ENCODE measurements around the gene PRKG2. TPM values are rescaled to one million over a fixed set of nuclear protein-coding genes. Genes with fewer than 3 reads are reported as not detected.

PRKG2 gene
- total and polyA plus RNA-seq, 2 donors: 0.84 to 3.0 TPM

DNA sequence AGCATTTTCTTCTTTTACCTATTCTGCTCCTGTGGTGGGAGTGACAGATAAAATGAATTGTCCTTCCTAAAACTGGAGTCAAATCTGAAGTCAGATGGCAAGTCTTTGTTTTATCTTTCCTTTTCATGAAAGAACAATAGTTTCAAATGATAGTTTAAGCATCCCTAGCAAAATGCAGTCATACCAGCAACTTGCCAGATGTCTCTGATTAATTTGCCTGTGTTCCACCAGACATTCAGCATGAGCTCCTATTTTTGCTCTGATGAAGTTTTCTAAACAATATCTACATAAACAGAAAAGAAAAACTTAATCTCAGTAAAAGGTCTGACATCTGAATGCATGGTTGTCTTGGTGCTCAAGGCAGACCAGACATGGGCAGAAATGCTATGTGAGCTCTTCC, 15.2 kb downstream of the PRKG2 start:
- H3K27me3 ChIP-seq (ENCODE audit: control insufficient read depth in 2 of 2, insufficient read depth in 1 of 2, low read length in 1 of 2): no peaks in the 10 kb centered on the region
- H3K4me1 ChIP-seq (ENCODE audit: control insufficient read depth in 2 of 2, insufficient read depth in 2 of 2, low read length in 2 of 2): no peaks in the 10 kb centered on the region
- no peak overlapping the region for H3K27ac ChIP-seq (ENCODE audit: low read depth in 1 of 2, low read length in 1 of 2)
- H3K36me3 ChIP-seq (ENCODE audit: control insufficient read depth in 2 of 2, insufficient read depth in 2 of 2, low read length in 1 of 2): no peaks in the 10 kb centered on the region
- no peak for DNase-seq (ENCODE audit: low read depth in 6 of 9, low spot score in 9 of 9)
- H3K4me3 ChIP-seq (ENCODE audit: low read length in 2 of 2): no peak overlapping the region
- no peaks in the 10 kb centered on the region for H3K9me3 ChIP-seq (ENCODE audit: control insufficient read depth in 2 of 2, insufficient read depth in 1 of 2, low read length in 1 of 2)

DNA sequence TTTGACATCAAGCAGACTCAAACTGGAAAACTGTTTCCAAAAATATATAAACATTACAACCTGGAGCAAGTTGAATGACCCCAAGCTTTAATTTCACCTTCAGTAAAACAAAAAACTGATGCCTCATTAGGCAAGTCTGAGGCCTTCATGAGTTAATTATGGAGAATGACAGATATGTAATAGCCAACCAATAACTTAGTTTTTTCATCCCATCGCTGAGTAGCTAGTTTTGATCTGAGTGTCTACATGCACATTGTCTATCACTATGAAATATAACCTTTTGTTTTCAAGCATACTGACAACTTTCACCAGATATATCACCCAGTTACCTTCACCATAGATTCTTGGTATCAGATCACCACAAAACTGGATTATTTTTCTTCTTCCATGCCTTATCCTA, 16.4 kb downstream of the PRKG2 start:
- 95% methylated on average over 1 of the region's 1 CpG for WGBS
- no peak for DNase-seq (ENCODE audit: low read depth in 6 of 9, low spot score in 9 of 9)
- Histone ChIP-seq H3K36me3 (ENCODE audit: control insufficient read depth in 2 of 2, insufficient read depth in 2 of 2, low read length in 1 of 2) (no peaks in the 10 kb centered on the region), H3K9me3 (ENCODE audit: control insufficient read depth in 2 of 2, insufficient read depth in 1 of 2, low read length in 1 of 2) (no peaks in the 10 kb centered on the region), H3K27ac (ENCODE audit: low read depth in 1 of 2, low read length in 1 of 2) (no peak overlapping the region), H3K4me3 (ENCODE audit: low read length in 2 of 2) (no peak overlapping the region), H3K4me1 (ENCODE audit: control insufficient read depth in 2 of 2, insufficient read depth in 2 of 2, low read length in 2 of 2) (no peaks in the 10 kb centered on the region), H3K27me3 (ENCODE audit: control insufficient read depth in 2 of 2, insufficient read depth in 1 of 2, low read length in 1 of 2) (no peaks in the 10 kb centered on the region)

DNA sequence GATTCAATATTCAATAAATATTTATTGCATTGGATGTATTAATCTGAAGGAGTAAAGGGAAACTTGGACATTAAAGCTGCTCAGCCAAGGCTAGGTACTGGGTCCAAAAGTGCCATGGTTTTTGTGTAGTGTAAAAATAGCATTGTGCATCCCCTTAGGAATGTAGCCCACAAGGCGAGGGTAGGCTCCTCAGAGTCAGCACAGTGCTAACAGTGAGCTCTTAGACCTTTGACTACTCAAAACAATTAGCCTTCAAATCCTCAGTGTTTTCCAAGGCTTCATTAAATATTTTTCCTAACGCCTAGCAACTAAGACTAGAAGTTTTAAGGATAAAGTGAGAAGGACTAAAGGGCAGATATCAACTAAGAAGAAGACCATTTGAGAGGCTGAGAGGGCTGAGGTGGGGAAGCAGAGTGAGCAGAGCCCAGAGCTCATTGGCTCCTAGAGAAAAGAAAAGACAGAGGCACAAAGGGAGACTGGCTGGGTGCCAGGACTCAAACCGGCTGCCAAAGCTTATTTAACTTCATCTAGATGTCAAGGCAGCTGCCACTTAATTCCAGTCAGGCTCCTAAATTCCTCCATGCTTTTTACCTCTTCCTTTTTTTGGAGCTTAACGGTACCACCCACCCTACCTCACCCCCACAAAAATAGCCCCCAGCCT, 17.0 kb downstream of the PRKG2 start:
- DNase-seq (ENCODE audit: low read depth in 6 of 9, low spot score in 9 of 9): no peak
- Histone ChIP-seq H3K9me3 (ENCODE audit: control insufficient read depth in 2 of 2, insufficient read depth in 1 of 2, low read length in 1 of 2) (no peaks in the 10 kb centered on the region), H3K4me3 (ENCODE audit: low read length in 2 of 2) (no peak overlapping the region), H3K27me3 (ENCODE audit: control insufficient read depth in 2 of 2, insufficient read depth in 1 of 2, low read length in 1 of 2) (no peaks in the 10 kb centered on the region), H3K36me3 (ENCODE audit: control insufficient read depth in 2 of 2, insufficient read depth in 2 of 2, low read length in 1 of 2) (no peaks in the 10 kb centered on the region), H3K27ac (ENCODE audit: low read depth in 1 of 2, low read length in 1 of 2) (no peak overlapping the region), H3K4me1 (ENCODE audit: control insufficient read depth in 2 of 2, insufficient read depth in 2 of 2, low read length in 2 of 2) (no peaks in the 10 kb centered on the region)
- WGBS: 78% methylated on average over 4 of the region's 4 CpGs

DNA sequence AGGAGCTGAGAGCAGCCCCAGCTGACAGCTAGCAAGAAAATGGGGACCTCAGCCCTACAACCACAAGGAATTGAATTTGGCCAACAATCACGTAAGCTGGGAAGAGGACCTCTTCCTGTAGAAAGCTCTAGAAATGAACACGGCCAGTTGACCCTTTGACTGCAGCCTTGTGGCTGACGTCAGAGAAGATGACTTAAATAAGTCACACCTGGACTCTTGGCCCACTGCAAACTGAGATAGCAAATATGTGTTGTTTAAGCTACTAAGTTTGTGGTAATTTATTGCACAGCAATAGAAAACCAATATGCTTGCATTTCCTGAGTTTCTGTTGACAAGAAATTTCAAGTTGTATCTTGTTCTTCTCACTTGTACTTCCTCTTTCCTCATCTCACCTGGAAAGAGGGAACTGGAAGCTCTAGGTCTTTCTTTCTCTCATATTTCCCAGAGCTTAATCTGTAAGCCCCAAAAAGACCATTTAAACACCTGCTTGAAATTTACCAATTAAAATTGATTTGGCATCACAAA, 18.8 kb downstream of the PRKG2 start:
- WGBS: 77% methylated on average over 3 of the region's 3 CpGs
- H3K4me1 ChIP-seq (ENCODE audit: control insufficient read depth in 2 of 2, insufficient read depth in 2 of 2, low read length in 2 of 2): no peaks in the 10 kb centered on the region
- no peak overlapping the region for H3K4me3 ChIP-seq (ENCODE audit: low read length in 2 of 2)
- no peak for DNase-seq (ENCODE audit: low read depth in 6 of 9, low spot score in 9 of 9)
- H3K36me3 ChIP-seq (ENCODE audit: control insufficient read depth in 2 of 2, insufficient read depth in 2 of 2, low read length in 1 of 2): no peaks in the 10 kb centered on the region
- no peak overlapping the region for H3K27ac ChIP-seq (ENCODE audit: low read depth in 1 of 2, low read length in 1 of 2)
- no peaks in the 10 kb centered on the region for H3K9me3 ChIP-seq (ENCODE audit: control insufficient read depth in 2 of 2, insufficient read depth in 1 of 2, low read length in 1 of 2)
- no peaks in the 10 kb centered on the region for H3K27me3 ChIP-seq (ENCODE audit: control insufficient read depth in 2 of 2, insufficient read depth in 1 of 2, low read length in 1 of 2)

DNA sequence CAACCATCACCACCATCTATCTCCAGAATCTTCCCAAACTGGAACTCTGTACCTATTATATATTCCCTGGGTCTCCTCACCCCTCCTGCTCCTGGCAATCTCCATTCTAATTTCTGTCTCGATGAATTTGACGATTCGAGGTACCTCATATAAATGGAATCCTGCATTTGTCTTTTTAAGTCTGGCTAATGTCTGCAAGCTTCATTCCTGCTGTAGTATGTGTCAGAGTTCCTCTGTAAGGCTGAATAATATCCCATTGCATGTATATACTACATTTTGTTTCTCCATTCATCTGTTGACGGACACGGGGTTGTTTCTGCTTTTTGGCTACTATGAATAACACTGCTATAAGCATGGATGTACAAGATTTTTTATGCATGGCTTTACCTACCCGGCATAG, 19.5 kb downstream of the PRKG2 start:
- 95% methylated on average over 6 of the region's 6 CpGs for WGBS
- DNase-seq (ENCODE audit: low read depth in 6 of 9, low spot score in 9 of 9): no peak

DNA sequence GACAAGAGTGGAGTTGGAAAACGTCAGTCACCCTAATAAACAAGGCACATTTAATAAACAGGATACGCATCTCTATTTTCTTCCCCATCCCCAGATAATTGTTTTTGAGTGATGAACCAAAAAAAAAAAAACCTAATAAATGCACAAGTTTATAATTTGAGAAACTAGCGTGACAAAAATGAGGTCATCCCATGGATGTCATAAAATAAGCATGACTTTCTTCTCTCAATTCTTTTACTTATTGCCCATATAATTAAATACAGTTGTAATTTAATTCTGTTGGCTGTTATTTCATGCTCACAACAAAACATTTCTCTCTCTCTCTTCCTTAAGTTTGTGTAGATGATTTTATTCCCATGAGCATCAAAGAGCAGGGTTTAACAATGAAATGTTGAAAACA, 20.7 kb downstream of the PRKG2 start:
- no peaks in the 10 kb centered on the region for H3K4me1 ChIP-seq (ENCODE audit: control insufficient read depth in 2 of 2, insufficient read depth in 2 of 2, low read length in 2 of 2)
- no peak for DNase-seq (ENCODE audit: low read depth in 6 of 9, low spot score in 9 of 9)
- no peak overlapping the region for H3K4me3 ChIP-seq (ENCODE audit: low read length in 2 of 2)
- H3K36me3 ChIP-seq (ENCODE audit: control insufficient read depth in 2 of 2, insufficient read depth in 2 of 2, low read length in 1 of 2): no peaks in the 10 kb centered on the region
- no peaks in the 10 kb centered on the region for H3K27me3 ChIP-seq (ENCODE audit: control insufficient read depth in 2 of 2, insufficient read depth in 1 of 2, low read length in 1 of 2)
- H3K9me3 ChIP-seq (ENCODE audit: control insufficient read depth in 2 of 2, insufficient read depth in 1 of 2, low read length in 1 of 2): no peaks in the 10 kb centered on the region
- no peak overlapping the region for H3K27ac ChIP-seq (ENCODE audit: low read depth in 1 of 2, low read length in 1 of 2)
- WGBS: 95% methylated on average over 3 of the region's 3 CpGs

More for the DNA sequence above, 19.5 kb downstream of the PRKG2 start:
- Histone ChIP-seq H3K27ac (ENCODE audit: low read depth in 1 of 2, low read length in 1 of 2) (no peak overlapping the region), H3K36me3 (ENCODE audit: control insufficient read depth in 2 of 2, insufficient read depth in 2 of 2, low read length in 1 of 2) (no peaks in the 10 kb centered on the region), H3K9me3 (ENCODE audit: control insufficient read depth in 2 of 2, insufficient read depth in 1 of 2, low read length in 1 of 2) (no peaks in the 10 kb centered on the region), H3K4me1 (ENCODE audit: control insufficient read depth in 2 of 2, insufficient read depth in 2 of 2, low read length in 2 of 2) (no peaks in the 10 kb centered on the region), H3K27me3 (ENCODE audit: control insufficient read depth in 2 of 2, insufficient read depth in 1 of 2, low read length in 1 of 2) (no peaks in the 10 kb centered on the region), H3K4me3 (ENCODE audit: low read length in 2 of 2) (no peak overlapping the region)

DNA sequence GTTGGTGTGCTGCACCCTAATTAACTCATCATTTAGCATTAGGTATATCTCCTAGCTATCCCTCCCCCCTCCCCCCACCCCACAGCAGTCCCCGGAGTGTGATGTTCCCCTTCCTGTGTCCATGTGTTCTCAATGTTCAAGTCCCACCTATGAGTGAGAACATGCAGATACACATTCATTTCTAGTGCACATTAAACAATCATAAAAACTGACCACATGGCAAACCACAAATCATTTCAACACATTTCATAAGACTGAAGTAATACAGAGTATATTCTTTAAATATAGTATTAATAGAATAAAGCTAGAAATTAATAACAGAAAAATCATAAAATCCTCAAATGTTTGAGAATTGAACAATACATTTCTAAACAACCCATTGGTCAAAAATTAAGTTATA, 34.1 kb downstream of the PRKG2 start:
- H3K9me3 ChIP-seq (ENCODE audit: control insufficient read depth in 2 of 2, insufficient read depth in 1 of 2, low read length in 1 of 2): no peaks in the 10 kb centered on the region
- no peak for DNase-seq (ENCODE audit: low read depth in 6 of 9, low spot score in 9 of 9)
- H3K36me3 ChIP-seq (ENCODE audit: control insufficient read depth in 2 of 2, insufficient read depth in 2 of 2, low read length in 1 of 2): no peaks in the 10 kb centered on the region
- no peak overlapping the region for H3K27ac ChIP-seq (ENCODE audit: low read depth in 1 of 2, low read length in 1 of 2)
- H3K4me1 ChIP-seq (ENCODE audit: control insufficient read depth in 2 of 2, insufficient read depth in 2 of 2, low read length in 2 of 2): no peaks in the 10 kb centered on the region
- WGBS: 0% methylated on average over 1 of the region's 1 CpG
- H3K27me3 ChIP-seq (ENCODE audit: control insufficient read depth in 2 of 2, insufficient read depth in 1 of 2, low read length in 1 of 2): no peaks in the 10 kb centered on the region
- no peak overlapping the region for H3K4me3 ChIP-seq (ENCODE audit: low read length in 2 of 2)

DNA sequence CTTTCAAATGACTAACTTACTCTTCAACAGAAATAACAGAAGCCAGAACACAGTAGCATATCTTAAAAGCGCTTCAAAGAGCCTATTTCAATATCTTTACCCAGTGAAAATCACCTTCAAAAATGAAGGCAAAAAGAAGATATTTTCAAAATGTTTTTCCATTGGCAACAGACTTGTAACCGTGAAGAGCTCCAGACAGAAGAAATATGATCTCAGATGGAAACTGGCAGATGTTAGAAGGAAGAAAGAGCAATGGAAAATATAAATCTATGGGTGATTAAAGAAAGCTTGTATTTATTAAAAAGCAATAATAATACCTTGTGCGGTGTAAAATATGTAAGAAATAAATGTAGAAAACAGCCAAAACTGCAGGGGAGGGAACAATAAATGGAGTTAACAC, 35.7 kb downstream of the PRKG2 start:
- 65% methylated on average over 3 of the region's 3 CpGs for WGBS
- H3K36me3 ChIP-seq (ENCODE audit: control insufficient read depth in 2 of 2, insufficient read depth in 2 of 2, low read length in 1 of 2): no peaks in the 10 kb centered on the region
- no peak overlapping the region for H3K4me3 ChIP-seq (ENCODE audit: low read length in 2 of 2)

DNA sequence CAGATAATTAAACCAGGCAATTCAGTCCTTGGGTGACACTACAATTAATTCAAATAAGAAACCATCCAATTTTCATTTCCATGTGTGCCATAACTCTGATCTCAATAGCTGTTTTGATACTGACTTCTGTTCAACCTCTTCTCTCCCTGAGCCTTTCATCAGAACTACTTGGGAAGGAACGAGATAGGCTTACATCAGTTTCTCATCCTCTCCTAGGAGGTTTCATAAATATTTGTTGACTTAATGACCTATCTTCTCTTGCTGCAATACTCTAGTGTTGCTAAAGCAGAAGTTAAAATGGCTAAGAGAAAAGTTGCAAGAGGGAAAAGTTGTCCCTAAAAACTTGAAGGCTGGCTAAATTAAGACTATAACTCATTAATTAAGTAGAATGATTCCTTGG, 41.8 kb downstream of the PRKG2 start:
- H3K36me3 ChIP-seq (ENCODE audit: control insufficient read depth in 2 of 2, insufficient read depth in 2 of 2, low read length in 1 of 2): no peaks in the 10 kb centered on the region
- H3K9me3 ChIP-seq (ENCODE audit: control insufficient read depth in 2 of 2, insufficient read depth in 1 of 2, low read length in 1 of 2): no peaks in the 10 kb centered on the region
- no peak overlapping the region for H3K27ac ChIP-seq (ENCODE audit: low read depth in 1 of 2, low read length in 1 of 2)
- no peaks in the 10 kb centered on the region for H3K27me3 ChIP-seq (ENCODE audit: control insufficient read depth in 2 of 2, insufficient read depth in 1 of 2, low read length in 1 of 2)
- no peaks in the 10 kb centered on the region for H3K4me1 ChIP-seq (ENCODE audit: control insufficient read depth in 2 of 2, insufficient read depth in 2 of 2, low read length in 2 of 2)
- no peak for DNase-seq (ENCODE audit: low read depth in 6 of 9, low spot score in 9 of 9)
- WGBS: 0% methylated on average over 1 of the region's 1 CpG
- no peak overlapping the region for H3K4me3 ChIP-seq (ENCODE audit: low read length in 2 of 2)

More for the DNA sequence above, 35.7 kb downstream of the PRKG2 start:
- Histone ChIP-seq H3K27ac (ENCODE audit: low read depth in 1 of 2, low read length in 1 of 2) (no peak overlapping the region), H3K9me3 (ENCODE audit: control insufficient read depth in 2 of 2, insufficient read depth in 1 of 2, low read length in 1 of 2) (no peaks in the 10 kb centered on the region), H3K27me3 (ENCODE audit: control insufficient read depth in 2 of 2, insufficient read depth in 1 of 2, low read length in 1 of 2) (no peaks in the 10 kb centered on the region), H3K4me1 (ENCODE audit: control insufficient read depth in 2 of 2, insufficient read depth in 2 of 2, low read length in 2 of 2) (no peaks in the 10 kb centered on the region)
- no peak for DNase-seq (ENCODE audit: low read depth in 6 of 9, low spot score in 9 of 9)
